Measurements from ENCODE around the gene DACT3.

DNA sequence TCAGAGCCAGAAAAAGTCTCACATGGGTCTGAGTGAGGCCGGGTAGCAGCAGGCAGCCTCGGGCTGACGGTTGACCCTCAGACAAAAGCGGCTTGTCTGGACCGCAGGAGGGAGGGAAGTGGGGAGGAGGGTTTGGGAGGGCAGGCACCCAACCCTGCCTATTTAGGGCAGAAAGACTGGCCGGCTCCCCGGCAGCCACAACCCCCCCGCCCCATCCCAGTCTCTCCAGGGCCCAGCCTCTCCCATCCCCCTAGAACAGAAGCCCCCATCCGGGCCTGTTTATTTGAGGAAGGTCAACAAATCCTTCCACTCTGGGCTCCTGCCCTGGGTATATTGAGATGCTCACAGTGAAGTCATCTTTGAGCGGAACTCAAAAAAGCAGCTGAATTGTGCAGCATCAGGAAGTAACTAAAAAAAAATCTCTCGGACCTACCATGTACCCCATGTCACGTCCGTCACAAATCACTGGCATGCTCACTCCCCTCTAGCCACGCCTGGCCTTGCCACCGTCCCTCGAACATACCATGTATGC is 6.3 kb downstream of the DACT3 start:
- TF ChIP-seq, protein P1, sequence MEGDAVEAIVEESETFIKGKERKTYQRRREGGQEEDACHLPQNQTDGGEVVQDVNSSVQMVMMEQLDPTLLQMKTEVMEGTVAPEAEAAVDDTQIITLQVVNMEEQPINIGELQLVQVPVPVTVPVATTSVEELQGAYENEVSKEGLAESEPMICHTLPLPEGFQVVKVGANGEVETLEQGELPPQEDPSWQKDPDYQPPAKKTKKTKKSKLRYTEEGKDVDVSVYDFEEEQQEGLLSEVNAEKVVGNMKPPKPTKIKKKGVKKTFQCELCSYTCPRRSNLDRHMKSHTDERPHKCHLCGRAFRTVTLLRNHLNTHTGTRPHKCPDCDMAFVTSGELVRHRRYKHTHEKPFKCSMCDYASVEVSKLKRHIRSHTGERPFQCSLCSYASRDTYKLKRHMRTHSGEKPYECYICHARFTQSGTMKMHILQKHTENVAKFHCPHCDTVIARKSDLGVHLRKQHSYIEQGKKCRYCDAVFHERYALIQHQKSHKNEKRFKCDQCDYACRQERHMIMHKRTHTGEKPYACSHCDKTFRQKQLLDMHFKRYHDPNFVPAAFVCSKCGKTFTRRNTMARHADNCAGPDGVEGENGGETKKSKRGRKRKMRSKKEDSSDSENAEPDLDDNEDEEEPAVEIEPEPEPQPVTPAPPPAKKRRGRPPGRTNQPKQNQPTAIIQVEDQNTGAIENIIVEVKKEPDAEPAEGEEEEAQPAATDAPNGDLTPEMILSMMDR (IDR thresholded peaks at IDR 0.05; ENCODE audit: poor library complexity, severe bottlenecking), result no peak
- TF ChIP-seq POLR2AphosphoS5 (IDR thresholded peaks at IDR 0.05), result no peak

All from neural cell (in vitro differentiated cells).